GM12874 (cell line): ENCODE measurements around the gene CD320.

Experiments
- CTCF ChIP-seq: IDR thresholded peaks from 2 replicates; pipeline ENCODE4 v1.5.1; 2011; ENCODE audit warnings: low read depth, mild to moderate bottlenecking, control low read depth, low read length, moderate library complexity; ENCODE audit not compliant: insufficient read depth

The CD320 gene

GRCh38 chr19:8319807-8320520 is 11.8 kb upstream of the CD320 start:
- no peak for TF ChIP-seq CTCF

- TF ChIP-seq CTCF: no peak
Measured at GRCh38 chr19:8316351-8317125, 8.4 kb upstream of the CD320 start.

- TF ChIP-seq CTCF: no peak
Measured at GRCh38 chr19:8311461-8312260, 3.5 kb upstream of the CD320 start.

- no peak for TF ChIP-seq CTCF
Measured at GRCh38 chr19:8310342-8311055, 2.3 kb upstream of the CD320 start.

- TF ChIP-seq CTCF: no peak
Measured at GRCh38 chr19:8308891-8309291, 733 bp upstream of the CD320 start.

- no peak for TF ChIP-seq CTCF
Measured at GRCh38 chr19:8307400-8307964, 676 bp downstream of the CD320 start.
